Psoas muscle (tissue), 8 donors: ENCODE data around the gene ARL4D. TPM values are rescaled to one million over a fixed set of nuclear protein-coding genes. Genes with fewer than 3 reads are reported as not detected.
"Not testable (repeated sequence)": the region's sequence is repeated elsewhere in the genome, so short reads cannot be mapped to it uniquely, and the experiment has no call there.

Source experiments
- ATAC-seq, 4 donors: fragments of 200-7000 bp; cut with Tn5 transposase; one replicate each; pipeline ENCODE4 v1.9.1; 2020; ENCODE audit warnings: moderate library complexity in 3 of 4, mild to moderate bottlenecking in 2 of 4
- DNase-seq, 2 donors: peaks; one replicate each; pipeline ENCODE4 v3.0.0-alpha.2; 2020
- H3K27ac ChIP-seq: fragments of 200-600 bp; one replicate; pipeline ENCODE4 v1.8.0; 2022
- H3K27me3 ChIP-seq, 3 donors: fragments of 200-600 bp in 1 of 3; one replicate each; pipeline versions ENCODE4 v1.6.1 to v1.8.0; 2013 to 2022; ENCODE audit warnings: low read length in 2 of 3, mild to moderate bottlenecking in 2 of 3, moderate library complexity in 1 of 3; ENCODE audit not compliant: insufficient read depth in 3 of 3
- H3K36me3 ChIP-seq, 2 donors: fragments of 200-600 bp in 1 of 2; one replicate each; pipeline versions ENCODE4 v1.6.1 to v1.8.0; 2013 to 2022; ENCODE audit warnings: low read depth in 1 of 2, mild to moderate bottlenecking in 1 of 2, moderate library complexity in 1 of 2; ENCODE audit not compliant: insufficient read depth in 1 of 2
- H3K4me1 ChIP-seq: fragments of 200-600 bp; one replicate; pipeline ENCODE4 v1.8.0; 2022
- H3K4me3 ChIP-seq: fragments of 200-600 bp; one replicate; pipeline ENCODE4 v1.8.0; 2022; ENCODE audit warnings: mild to moderate bottlenecking
- H3K9me3 ChIP-seq: fragments of 200-600 bp; one replicate; pipeline ENCODE4 v1.8.0; 2022
- CTCF ChIP-seq: fragments of 200-600 bp; IDR thresholded peaks from one replicate; pipeline ENCODE4 v1.8.0; 2022; ENCODE audit warnings: antibody characterized with exemption
- WGBS, 3 donors: extraction: QIAGEN DNeasy Blood & Tissue Kit; methylation state at CpG; one replicate each; pipeline versions ENCODE4 v1.1.6 to v1.1.7; 2013; 5-methylcytosine and 5-hydroxymethylcytosine counted together
- intact Hi-C, 2 donors: fragments of 100-400 bp; cut with DNase I; formaldehyde crosslinking; loops; one replicate each; pipeline versions ENCODE4 v1.11.0 to v1.14.2; 2022
- polyA plus RNA-seq, 3 donors: library from polyadenylated mRNA; stranded (reverse); fragments of 200-250 nt; gene quantifications; one replicate each; pipeline ENCODE4 v1.2.3, GENCODE V29; 2013
- total RNA-seq, 4 donors: library from RNA; stranded (reverse); fragmentation: NEBNext Ultra II Directional in 2 of 4; extraction: Animal tissue kit (Norgen Biotek cat#: 25700) in 2 of 4; gene quantifications; one replicate each; pipeline versions ENCODE4 v1.2.1 to v1.2.4, GENCODE V29; 2021 to 2023
- donor health status: healthy with polysubstance abuse.
- donor health status: DM: no; HTN: no; CAD: no; lungs with moderate emphysema.
- donor health status: Bipolar disorder and iron deficiency.
- donor health status: healthy.
- donor health status: DM: yes; HTN: yes; CAD: no.
- donor health status: DM: no; HTN: no; CAD: no.
- donor health status: DM: no; HTN: no; CAD: no.
- donor health status: DM: yes; HTN: yes; CAD: no.

The ARL4D gene
- total and polyA plus RNA-seq, 7 donors, result 0.69 to 6.5 (median 1.7) TPM

GRCh38 chr17:43372273-43372911, 26.4 kb upstream of the ARL4D start:
- Histone ChIP-seq H3K27ac (no peak overlapping the region), H3K4me1 (peaks cover 14% of the 10 kb centered on the region), H3K4me3 (no peak overlapping the region), H3K9me3 (no peaks in the 10 kb centered on the region), H3K36me3 (no peaks in the 10 kb centered on the region), H3K27me3 (no peaks in the 10 kb centered on the region)
- no peak for DNase-seq
- no peak for TF ChIP-seq CTCF
- 73 to 77% (median 74%) methylated on average over 11 of the region's 11 CpGs for WGBS, 3 donors
- intact Hi-C loops, result no loop called here
- no peak for ATAC-seq

GRCh38 chr17:43373356-43373755, 25.4 kb upstream of the ARL4D start:
- ATAC-seq (no peak), DNase-seq (no peak)
- Histone ChIP-seq H3K4me1 (peaks cover 12% of the 10 kb centered on the region), H3K27ac (no peak overlapping the region), H3K4me3 (no peak overlapping the region), H3K36me3 (no peaks in the 10 kb centered on the region), H3K9me3 (no peaks in the 10 kb centered on the region), H3K27me3 (no peaks in the 10 kb centered on the region)
- WGBS, 3 donors, result 94 to 99% (median 96%) methylated on average over 4 of the region's 4 CpGs
- no peak for TF ChIP-seq CTCF
- intact Hi-C loops, result no loop called here

GRCh38 chr17:43375915-43376314, 22.9 kb upstream of the ARL4D start:
- H3K4me1 ChIP-seq, DNase-seq, H3K27ac ChIP-seq, H3K27me3 ChIP-seq, H3K9me3 ChIP-seq, H3K4me3 ChIP-seq, H3K36me3 ChIP-seq, intact Hi-C loops, ATAC-seq: not testable (repeated sequence)
- 88 to 91% (median 90%) methylated on average over 4 of the region's 4 CpGs for WGBS, 3 donors

- H3K4me1 ChIP-seq, result no peaks in the 10 kb centered on the region
- H3K27me3 ChIP-seq, result no peaks in the 10 kb centered on the region
- WGBS, 3 donors, result 72 to 79% (median 73%) methylated on average over 12 of the region's 12 CpGs
- H3K4me3 ChIP-seq, result no peak overlapping the region
- intact Hi-C loops, result no loop called here
- no peaks in the 10 kb centered on the region for H3K36me3 ChIP-seq
- no peaks in the 10 kb centered on the region for H3K9me3 ChIP-seq
- DNase-seq (no peak), ATAC-seq (no peak)
- no peak for TF ChIP-seq CTCF
- H3K27ac ChIP-seq, result no peak overlapping the region
Measured at GRCh38 chr17:43377056-43377810, 21.6 kb upstream of the ARL4D start.

- no peaks in the 10 kb centered on the region for H3K27me3 ChIP-seq
- no peak overlapping the region for H3K27ac ChIP-seq
- H3K9me3 ChIP-seq, result no peaks in the 10 kb centered on the region
- no peaks in the 10 kb centered on the region for H3K36me3 ChIP-seq
- intact Hi-C loops, result no loop called here
- H3K4me1 ChIP-seq, result no peaks in the 10 kb centered on the region
- no peak for ATAC-seq
- DNase-seq, result no peak
- WGBS, 3 donors, result 93 to 97% (median 93%) methylated on average over 24 to 26 of the region's 26 CpGs
- no peak for TF ChIP-seq CTCF
- no peak overlapping the region for H3K4me3 ChIP-seq
Measured at GRCh38 chr17:43378766-43379165, 20.0 kb upstream of the ARL4D start.
